HCT116 (cell line): ENCODE results near the gene CDH13. TPM values are rescaled to one million over a fixed set of nuclear protein-coding genes. Genes with fewer than 3 reads are reported as not detected.

ENCODE experiments used
- ATAC-seq: fragments of 200-7000 bp; cut with Tn5 transposase; 2 replicates; pipeline ENCODE4 v1.9.1; 2020; ENCODE audit warnings: mild to moderate bottlenecking, moderate library complexity
- BruUV-seq: library from RNA; stranded (reverse); fragments of 400-500 nt; replicated peaks from 2 replicates; lab custom pipeline; 2021; lab: Mats Ljungman, UMichigan
- CTCF ChIA-PET: fragments of 300-600 bp; sonication (Branson Sonifier 250); formaldehyde crosslinking; loops from one replicate; lab custom pipeline; 2021; ENCODE audit warnings: antibody characterized with exemption; lab: Charles Lee
- POLR2A ChIA-PET: fragments of 300-600, 350-600 bp; sonication (Branson Sonifier 250); formaldehyde crosslinking; loops from one replicate; lab custom pipeline; 2021; ENCODE audit warnings: antibody characterized with exemption; lab: Charles Lee
- RAD21 ChIA-PET, 2 experiments: fragments of 300-600 bp; sonication (Branson Sonifier 250); formaldehyde crosslinking; loops; one replicate each; lab custom pipeline; 2023; ENCODE audit warnings: low total read pairs in 2 of 2; ENCODE audit not compliant: uncharacterized antibody in 2 of 2, unreplicated experiment in 2 of 2, low non-redundant PET in 1 of 2; lab: Charles Lee
- DNase-seq: peaks from one replicate; pipeline ENCODE4 v3.0.0-alpha.2; 2010; ENCODE audit warnings: low read depth, low spot score
- H2AFZ ChIP-seq: fragments of 200-600 bp; shearing (Covaris generic), sonication (generic); 2 replicates; pipeline ENCODE4 v1.6.1; 2017; ENCODE audit warnings: low read depth, mixed run types, mixed read lengths, antibody characterized with exemption, low read length; ENCODE audit not compliant: poor library complexity, severe bottlenecking
- H3K27ac ChIP-seq: 2 replicates; pipeline ENCODE4 v1.5.1; 2012; ENCODE audit warnings: low read depth, low read length
- H3K27me3 ChIP-seq: fragments of 200-600 bp; sonication (generic); 2 replicates; pipeline ENCODE4 v1.6.1; 2016; ENCODE audit warnings: mixed run types, low read length, mixed read lengths; ENCODE audit not compliant: insufficient read depth
- H3K36me3 ChIP-seq, 2 experiments: fragments of 200-500 bp in 1 of 2; fragments of 200-600 bp in 1 of 2; sonication (Bioruptor generic) in 1 of 2; sonication (generic) in 1 of 2; 2 replicates each; pipeline versions ENCODE4 v1.5.1 to v1.6.1; 2014 to 2016; ENCODE audit warnings: low read length in 2 of 2, inconsistent platforms in 1 of 2, mixed read lengths in 1 of 2, mixed run types in 1 of 2; ENCODE audit not compliant: insufficient read depth in 2 of 2, control insufficient read depth in 1 of 2
- H3K4me1 ChIP-seq, 2 experiments: fragments of 200-600 bp in 1 of 2; sonication (generic) in 1 of 2; 2 replicates each; pipeline versions ENCODE4 v1.5.1 to v1.6.1; 2012 to 2017; ENCODE audit warnings: low read length in 2 of 2, inconsistent platforms in 1 of 2, mild to moderate bottlenecking in 1 of 2, mixed read lengths in 1 of 2, mixed run types in 1 of 2, moderate library complexity in 1 of 2; ENCODE audit not compliant: insufficient read depth in 2 of 2, control insufficient read depth in 1 of 2
- H3K4me2 ChIP-seq: fragments of 200-600 bp; sonication (generic); 2 replicates; pipeline ENCODE4 v1.6.1; 2017; ENCODE audit warnings: mixed run types, low read length, mixed read lengths
- H3K4me3 ChIP-seq, 2 experiments: fragments of 200-600 bp in 1 of 2; sonication (generic) in 1 of 2; replicated peaks in 1 of 2; 2 replicates each; pipeline ENCODE4 v1.5.1; 2011 to 2016; ENCODE audit warnings: low read length in 2 of 2, control low read depth in 1 of 2, low read depth in 1 of 2, mild to moderate bottlenecking in 1 of 2, mixed read lengths in 1 of 2, mixed run types in 1 of 2
- H3K79me2 ChIP-seq: fragments of 200-600 bp; sonication (generic); 2 replicates; pipeline ENCODE4 v1.6.1; 2017; ENCODE audit warnings: mild to moderate bottlenecking, mixed run types, low read length, moderate library complexity, mixed read lengths; ENCODE audit not compliant: insufficient read depth
- H3K9ac ChIP-seq: fragments of 200-600 bp; sonication (generic); 2 replicates; pipeline ENCODE4 v1.6.1; 2016; ENCODE audit warnings: low read length, mixed read lengths
- H3K9me2 ChIP-seq: fragments of 200-600 bp; sonication (generic), shearing (Covaris generic); 2 replicates; pipeline ENCODE4 v1.6.1; 2017; ENCODE audit warnings: mixed run types, mild to moderate bottlenecking, moderate library complexity; ENCODE audit not compliant: insufficient read depth
- H3K9me3 ChIP-seq, 2 experiments: fragments of 200-500 bp in 1 of 2; fragments of 200-600 bp in 1 of 2; sonication (Bioruptor generic) in 1 of 2; sonication (generic) in 1 of 2; 2 replicates each; pipeline ENCODE4 v1.6.1; 2014 to 2017; ENCODE audit warnings: low read length in 2 of 2, mixed read lengths in 2 of 2, inconsistent platforms in 1 of 2, low read depth in 1 of 2, mild to moderate bottlenecking in 1 of 2, mixed run types in 1 of 2, moderate library complexity in 1 of 2; ENCODE audit not compliant: control insufficient read depth in 1 of 2, insufficient read depth in 1 of 2
- H4K20me1 ChIP-seq: fragments of 200-600 bp; sonication (generic), shearing (Covaris generic); 2 replicates; pipeline ENCODE4 v1.6.1; 2017; ENCODE audit warnings: mixed run types, mild to moderate bottlenecking, moderate library complexity; ENCODE audit not compliant: insufficient read depth
- ATF3 ChIP-seq: IDR thresholded peaks from 2 replicates; pipeline ENCODE4 v1.6.1; 2012
- CBX3 ChIP-seq: IDR thresholded peaks from 2 replicates; pipeline ENCODE4 v1.6.1; 2012; ENCODE audit warnings: low read depth
- CEBPB ChIP-seq: IDR thresholded peaks from 2 replicates; pipeline ENCODE4 v1.6.1; 2012; ENCODE audit warnings: low read depth
- EGR1 ChIP-seq: IDR thresholded peaks from 2 replicates; pipeline ENCODE4 v1.6.1; 2012; ENCODE audit warnings: low read depth
- EZH2 ChIP-seq: fragments of 200-600 bp; sonication (generic); IDR thresholded peaks from 2 replicates; pipeline ENCODE4 v1.6.1; 2017; ENCODE audit warnings: antibody characterized with exemption, mixed run types
- EZH2phosphoT487 ChIP-seq: fragments of 200-600 bp; IDR thresholded peaks from 2 replicates; pipeline ENCODE4 v1.6.1; 2018; ENCODE audit warnings: antibody characterized with exemption, borderline replicate concordance
- POLR2AphosphoS5 ChIP-seq: IDR thresholded peaks from 2 replicates; pipeline ENCODE4 v1.6.1; 2011; ENCODE audit warnings: mild to moderate bottlenecking, low read depth, low read length, moderate library complexity
- RAD21 ChIP-seq: IDR thresholded peaks from 2 replicates; pipeline ENCODE4 v1.6.1; 2012; ENCODE audit warnings: low read depth, mild to moderate bottlenecking
- SIN3A ChIP-seq: IDR thresholded peaks from 2 replicates; pipeline ENCODE4 v1.6.1; 2012; ENCODE audit warnings: low read depth
- SP1 ChIP-seq: IDR thresholded peaks from 2 replicates; pipeline ENCODE4 v1.6.1; 2012; ENCODE audit warnings: low read depth
- SRF ChIP-seq: IDR thresholded peaks from 2 replicates; pipeline ENCODE4 v1.6.1; 2012; ENCODE audit warnings: low read depth
- YY1 ChIP-seq: IDR thresholded peaks from 2 replicates; pipeline ENCODE4 v1.6.1; 2011; ENCODE audit warnings: low read length, low read depth, moderate library complexity, mild to moderate bottlenecking; ENCODE audit not compliant: insufficient replicate concordance; ENCODE audit errors: extremely low read depth
- ZBTB33 ChIP-seq: IDR thresholded peaks from 2 replicates; pipeline ENCODE4 v1.6.1; 2011; ENCODE audit warnings: mild to moderate bottlenecking, low read length, moderate library complexity; ENCODE audit not compliant: insufficient replicate concordance; ENCODE audit errors: extremely low read depth
- ZFX ChIP-seq: fragments of 450-650 bp; IDR thresholded peaks from 2 replicates; pipeline ENCODE4 v1.6.1; 2017
- intact Hi-C: fragments of 100-400 bp; cut with micrococcal nuclease; formaldehyde crosslinking; loops from 2 replicates; pipeline ENCODE4 v1.10.0; 2022
- total RNA-seq: library from RNA; stranded (reverse); gene quantifications from one replicate; pipeline ENCODE4 v1.2.1, GENCODE V29; 2021; ENCODE audit not compliant: unreplicated experiment
- TF ChIP-seq, protein P1 (sequence below), 3 experiments: fragments of 200-600 bp in 1 of 3; sonication (generic) in 1 of 3; IDR thresholded peaks in 2 of 3; conservative IDR thresholded peaks in 1 of 3; 2 replicates each; pipeline ENCODE4 v1.5.1; 2012 to 2017; ENCODE audit warnings: low read depth in 2 of 3, low read length in 2 of 3, antibody characterized with exemption in 1 of 3, borderline replicate concordance in 1 of 3, control low read depth in 1 of 3, mild to moderate bottlenecking in 1 of 3, mixed read lengths in 1 of 3, mixed run types in 1 of 3, moderate library complexity in 1 of 3; ENCODE audit not compliant: insufficient read depth in 1 of 3

The CDH13 gene
- total RNA-seq, 1 experiment from 2014 or later, result not detected

DNA sequence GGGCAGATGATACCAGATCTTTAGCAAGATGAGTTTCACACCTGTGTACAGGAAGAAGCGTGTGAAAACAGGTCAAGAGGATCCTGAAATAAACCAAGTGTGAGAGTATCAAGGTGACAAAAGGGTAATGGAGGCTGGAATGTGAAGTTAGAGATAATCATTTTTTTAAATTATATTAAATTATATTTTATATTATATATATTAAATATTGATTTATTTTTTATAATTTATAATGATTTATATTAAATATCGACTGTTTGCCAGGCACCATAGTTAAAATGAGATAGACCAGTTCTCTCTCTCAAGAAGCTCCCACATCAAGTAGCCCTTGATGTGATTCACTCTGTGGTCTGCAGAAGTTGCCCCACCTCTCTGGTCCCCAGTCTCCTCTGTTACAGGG, 820.8 kb downstream of the CDH13 start:
- no peak overlapping the region for H3K4me2 ChIP-seq
- POLR2A ChIA-PET, result no interaction called here
- ATAC-seq (no peak), DNase-seq (no peak)
- intact Hi-C loops, result loop anchor here (2.0 to 10.0 kb wide), 3 partner anchors 813 to 1185 kb away; no protein-coding TSS in a partner anchor
- no peaks in the 10 kb centered on the region for H3K9me2 ChIP-seq
- CTCF ChIA-PET, result interaction anchor here (1.3 to 3.0 kb wide), 3 partner anchors 30 to 1184 kb away, joined by 3 to 21 read pairs (median 9); no protein-coding TSS in a partner anchor
- H3K9ac ChIP-seq, result no peak overlapping the region
- RAD21 ChIA-PET, result no interaction called here
- H3K9me3 ChIP-seq, result no peaks in the 10 kb centered on the region
- H3K79me2 ChIP-seq, result no peaks in the 10 kb centered on the region
- H3K4me1 ChIP-seq, result no peaks in the 10 kb centered on the region
- TF ChIP-seq SIN3A (no peak), CEBPB (no peak), YY1 (no peak), POLR2AphosphoS5 (no peak), RAD21 (no peak), SP1 (no peak), CBX3 (no peak)
- no TSS peak for BruUV-seq
- H3K27me3 ChIP-seq, result no peaks in the 10 kb centered on the region
- no peaks in the 10 kb centered on the region for H4K20me1 ChIP-seq
- H3K27ac ChIP-seq, result no peak overlapping the region
- no peaks in the 10 kb centered on the region for H3K36me3 ChIP-seq
- H3K4me3 ChIP-seq, result no peak overlapping the region
- no peak overlapping the region for H2AFZ ChIP-seq

GRCh38 chr16:83449861-83450260, 823.1 kb downstream of the CDH13 start:
- H3K27ac ChIP-seq, result no peak overlapping the region
- no peaks in the 10 kb centered on the region for H3K27me3 ChIP-seq
- H2AFZ ChIP-seq, result no peak overlapping the region
- no peak overlapping the region for H3K4me2 ChIP-seq
- POLR2A ChIA-PET, result no interaction called here
- CTCF ChIA-PET, result no interaction called here
- no peak overlapping the region for H3K9ac ChIP-seq
- BruUV-seq, result no TSS peak
- no peaks in the 10 kb centered on the region for H3K4me1 ChIP-seq
- no peaks in the 10 kb centered on the region for H3K79me2 ChIP-seq
- DNase-seq (no peak), ATAC-seq (no peak)
- H3K36me3 ChIP-seq, result no peaks in the 10 kb centered on the region
- H3K9me3 ChIP-seq, result no peaks in the 10 kb centered on the region
- intact Hi-C loops, result loop anchor here (10.0 kb wide), 1 partner anchor 815 kb away; no protein-coding TSS in a partner anchor
- RAD21 ChIA-PET, result no interaction called here
- H4K20me1 ChIP-seq, result no peaks in the 10 kb centered on the region
- H3K9me2 ChIP-seq, result no peaks in the 10 kb centered on the region
- H3K4me3 ChIP-seq, result no peak overlapping the region
- TF ChIP-seq EGR1, result no peak
- TF ChIP-seq SRF, result no peak
- no peak for TF ChIP-seq POLR2AphosphoS5
- no peak for TF ChIP-seq ZFX
- TF ChIP-seq EZH2, result no peak
- TF ChIP-seq CEBPB, result no peak
- no peak for TF ChIP-seq EZH2phosphoT487
- TF ChIP-seq ATF3, result no peak
- TF ChIP-seq, protein P1, sequence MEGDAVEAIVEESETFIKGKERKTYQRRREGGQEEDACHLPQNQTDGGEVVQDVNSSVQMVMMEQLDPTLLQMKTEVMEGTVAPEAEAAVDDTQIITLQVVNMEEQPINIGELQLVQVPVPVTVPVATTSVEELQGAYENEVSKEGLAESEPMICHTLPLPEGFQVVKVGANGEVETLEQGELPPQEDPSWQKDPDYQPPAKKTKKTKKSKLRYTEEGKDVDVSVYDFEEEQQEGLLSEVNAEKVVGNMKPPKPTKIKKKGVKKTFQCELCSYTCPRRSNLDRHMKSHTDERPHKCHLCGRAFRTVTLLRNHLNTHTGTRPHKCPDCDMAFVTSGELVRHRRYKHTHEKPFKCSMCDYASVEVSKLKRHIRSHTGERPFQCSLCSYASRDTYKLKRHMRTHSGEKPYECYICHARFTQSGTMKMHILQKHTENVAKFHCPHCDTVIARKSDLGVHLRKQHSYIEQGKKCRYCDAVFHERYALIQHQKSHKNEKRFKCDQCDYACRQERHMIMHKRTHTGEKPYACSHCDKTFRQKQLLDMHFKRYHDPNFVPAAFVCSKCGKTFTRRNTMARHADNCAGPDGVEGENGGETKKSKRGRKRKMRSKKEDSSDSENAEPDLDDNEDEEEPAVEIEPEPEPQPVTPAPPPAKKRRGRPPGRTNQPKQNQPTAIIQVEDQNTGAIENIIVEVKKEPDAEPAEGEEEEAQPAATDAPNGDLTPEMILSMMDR (IDR thresholded peaks at IDR 0.05 in 2 of 3, conservative IDR thresholded peaks at IDR 0.05 in 1 of 3; ENCODE audit: borderline replicate concordance in 1 of 3, insufficient read depth in 1 of 3, low read depth in 2 of 3, low read length in 2 of 3), result no peak
- no peak for TF ChIP-seq YY1
- TF ChIP-seq ZBTB33, result no peak
